A673 (cell line): Measurements from ENCODE around the gene INTS4. TPM values are rescaled to one million over a fixed set of nuclear protein-coding genes. Genes with fewer than 3 reads are reported as not detected.

Experiments
- BruUV-seq: library from RNA; stranded (reverse); fragments of 400-500 nt; replicated peaks from 2 replicates; lab custom pipeline; 2021; lab: Mats Ljungman, UMichigan
- CTCF ChIA-PET: fragments of 300-600 bp; sonication (Branson Sonifier 250); formaldehyde crosslinking; loops from one replicate; lab custom pipeline; 2022; ENCODE audit warnings: antibody characterized with exemption; lab: Charles Lee
- POLR2A ChIA-PET: fragments of 300-600 bp; sonication (Branson Sonifier 250); formaldehyde crosslinking; loops from one replicate; lab custom pipeline; 2022; ENCODE audit warnings: antibody characterized with exemption; ENCODE audit not compliant: low non-redundant PET; lab: Charles Lee
- DNase-seq: peaks from one replicate; pipeline ENCODE4 v3.0.0-alpha.2; 2015; ENCODE audit warnings: low spot score
- H3K27ac ChIP-seq: fragments of 200-600 bp; sonication (generic); 2 replicates; pipeline ENCODE4 v1.5.1; 2016; ENCODE audit warnings: mixed run types, low read depth, mild to moderate bottlenecking, mixed read lengths, antibody characterized with exemption, low read length; ENCODE audit not compliant: poor library complexity, severe bottlenecking
- H3K27me3 ChIP-seq: fragments of 200-600 bp; sonication (generic); replicated peaks from 2 replicates; pipeline ENCODE4 v1.6.1; 2017; ENCODE audit warnings: mixed run types, low read depth, mild to moderate bottlenecking, mixed read lengths, antibody characterized with exemption, low read length; ENCODE audit not compliant: insufficient read depth, poor library complexity
- H3K36me3 ChIP-seq: fragments of 200-600 bp; sonication (generic); 2 replicates; pipeline ENCODE4 v1.6.1; 2016; ENCODE audit warnings: mixed run types, mild to moderate bottlenecking, mixed read lengths, antibody characterized with exemption, low read length; ENCODE audit not compliant: insufficient read depth, poor library complexity, severe bottlenecking
- H3K4me1 ChIP-seq: fragments of 200-600 bp; sonication (generic); 2 replicates; pipeline ENCODE4 v1.6.1; 2017; ENCODE audit warnings: mixed run types, mild to moderate bottlenecking, mixed read lengths, antibody characterized with exemption, low read length; ENCODE audit not compliant: insufficient read depth, poor library complexity, severe bottlenecking
- H3K4me3 ChIP-seq: fragments of 200-600 bp; sonication (generic); 2 replicates; pipeline ENCODE4 v1.5.1; 2016; ENCODE audit warnings: low read depth, mixed run types, mild to moderate bottlenecking, mixed read lengths, low read length; ENCODE audit not compliant: poor library complexity, severe bottlenecking
- H3K9me3 ChIP-seq: fragments of 200-600 bp; sonication (generic); 2 replicates; pipeline ENCODE4 v1.6.1; 2016; ENCODE audit warnings: mixed run types, low read depth, mild to moderate bottlenecking, mixed read lengths, antibody characterized with exemption, low read length; ENCODE audit not compliant: poor library complexity, severe bottlenecking
- CTCF ChIP-seq: fragments of 300-800, 200-600 bp; sonication (generic); conservative IDR thresholded peaks from 2 replicates; pipeline ENCODE4 v1.5.1; 2017; ENCODE audit warnings: low read depth, mild to moderate bottlenecking, antibody characterized with exemption, low read length, moderate library complexity, mixed read lengths
- EZH2 ChIP-seq: fragments of 200-600 bp; sonication (generic); IDR thresholded peaks from 2 replicates; pipeline ENCODE4 v1.6.1; 2017; ENCODE audit warnings: borderline replicate concordance, low read depth, mild to moderate bottlenecking, mixed read lengths, antibody characterized with exemption, low read length; ENCODE audit not compliant: poor library complexity, severe bottlenecking
- intact Hi-C: fragments of 100-400 bp; cut with micrococcal nuclease; formaldehyde crosslinking; loops from one replicate; pipeline ENCODE4 v1.10.0; 2022; ENCODE audit not compliant: unreplicated experiment
- total RNA-seq: library from RNA; stranded (reverse); gene quantifications from 2 replicates; pipeline ENCODE4 v1.2.3, GENCODE V29; 2021

The INTS4 gene
- total RNA-seq, 1 experiment from 2014 or later, result 66.1 TPM

- DNase-seq, result no peak
- intact Hi-C loops, result no loop called here
- no peaks in the 10 kb centered on the region for H3K36me3 ChIP-seq
- no peak overlapping the region for H3K27ac ChIP-seq
- POLR2A ChIA-PET, result interaction anchor here (0.7 kb wide), 1 partner anchor 41 kb away, joined by 3 read pairs; no protein-coding TSS in a partner anchor
- TF ChIP-seq CTCF, result no peak
- no peak for TF ChIP-seq EZH2
- no peak overlapping the region for H3K4me3 ChIP-seq
- H3K9me3 ChIP-seq, result no peaks in the 10 kb centered on the region
- CTCF ChIA-PET, result interaction anchor here (0.7 kb wide), 1 partner anchor 247 kb away, joined by 9 read pairs; no protein-coding TSS in a partner anchor
- H3K27me3 ChIP-seq, result no peaks in the 10 kb centered on the region
- BruUV-seq, result no TSS peak
- peaks cover 18% of the 10 kb centered on the region for H3K4me1 ChIP-seq
Observed at GRCh38 chr11:78036313-78036712, 41.8 kb upstream of the INTS4 start.

GRCh38 chr11:78034623-78035022 is 40.2 kb upstream of the INTS4 start:
- Histone ChIP-seq H3K4me3 (no peak overlapping the region), H3K36me3 (no peaks in the 10 kb centered on the region), H3K27ac (no peak overlapping the region), H3K27me3 (no peaks in the 10 kb centered on the region), H3K4me1 (peaks cover 17% of the 10 kb centered on the region), H3K9me3 (no peaks in the 10 kb centered on the region)
- no TSS peak for BruUV-seq
- no peak for TF ChIP-seq EZH2
- peak; percentile 42 for TF ChIP-seq CTCF
- intact Hi-C loops, result no loop called here
- POLR2A ChIA-PET, result no interaction called here
- DNase-seq, result no peak
- CTCF ChIA-PET, result no interaction called here

- Histone ChIP-seq H3K4me3 (no peak overlapping the region), H3K27me3 (no peaks in the 10 kb centered on the region), H3K36me3 (no peaks in the 10 kb centered on the region), H3K27ac (no peak overlapping the region), H3K4me1 (peaks cover 17% of the 10 kb centered on the region), H3K9me3 (no peaks in the 10 kb centered on the region)
- ChIA-PET POLR2A (no interaction called here), CTCF (no interaction called here)
- TF ChIP-seq EZH2 (no peak), CTCF (no peak)
- intact Hi-C loops, result no loop called here
- no peak for DNase-seq
- BruUV-seq, result no TSS peak
Observed at GRCh38 chr11:78033040-78033439, 38.6 kb upstream of the INTS4 start.
